Measurements from ENCODE around the gene ADAMTS9. TPM values are rescaled to one million over a fixed set of nuclear protein-coding genes. Genes with fewer than 3 reads are reported as not detected.

ADAMTS9 gene
- total and polyA plus RNA-seq, 2 experiments from 2014 or later, result 0.31 to 0.81 TPM

GRCh38 chr3:64518950-64519349 is 168.8 kb downstream of the ADAMTS9 start:
- no peaks in the 10 kb centered on the region; the same call in 1 of the 2 replicates for H3K36me3 ChIP-seq (ENCODE audit: insufficient read depth)
- Mint-ChIP-seq H3K4me3 (no peak overlapping the region), H3K9me3 (peaks cover 9% of the 10 kb centered on the region), H3K36me3 (ENCODE audit: low read depth) (peaks cover 3% of the 10 kb centered on the region; the same call in 2 of the 3 replicates), H3K27me3 (ENCODE audit: insufficient read depth, low read depth, poor library complexity) (no peaks in the 10 kb centered on the region), H3K27ac (no peak overlapping the region), H3K4me1 (peaks cover 2% of the 10 kb centered on the region; the same call in 1 of the 3 replicates)
- H3K4me1 ChIP-seq (ENCODE audit: insufficient read depth), result no peaks in the 10 kb centered on the region
- no peaks in the 10 kb centered on the region for H3K9me2 ChIP-seq (ENCODE audit: insufficient read depth)
- no peak overlapping the region for H3K4me3 ChIP-seq
- no peaks in the 10 kb centered on the region for H3K27me3 ChIP-seq (ENCODE audit: insufficient read depth)
- DNase-seq (ENCODE audit: low spot score) (no peak), ATAC-seq (no peak)
- TF ChIP-seq POLR2AphosphoS5 (IDR thresholded peaks at IDR 0.05; ENCODE audit: low read depth) (no peak), ZNF114 (CRISPR knock-in tag; IDR thresholded peaks at IDR 0.05) (no peak), ETS1 (IDR thresholded peaks at IDR 0.05) (no peak), ZNF462 (CRISPR knock-in tag; IDR thresholded peaks at IDR 0.05) (no peak), STAT1 (IDR thresholded peaks at IDR 0.05; ENCODE audit: unreplicated experiment) (no peak), CTCF (conservative IDR thresholded peaks at IDR 0.05; ENCODE audit: low read depth in 2 of 2) (no peak), JUNB (IDR thresholded peaks at IDR 0.05; ENCODE audit: unreplicated experiment) (no peak), ZNF331 (CRISPR knock-in tag; IDR thresholded peaks at IDR 0.05; ENCODE audit: low read depth) (no peak), EZH2phosphoT487 (IDR thresholded peaks at IDR 0.05; ENCODE audit: unreplicated experiment) (no peak), NANOG (IDR thresholded peaks at IDR 0.05; ENCODE audit: borderline replicate concordance) (no peak), CREB1 (CRISPR knock-in tag; IDR thresholded peaks at IDR 0.05; ENCODE audit: low read depth) (no peak), EZH2 (IDR thresholded peaks at IDR 0.05; ENCODE audit: low read depth, unreplicated experiment) (no peak)
- TF ChIP-seq, protein P1, sequence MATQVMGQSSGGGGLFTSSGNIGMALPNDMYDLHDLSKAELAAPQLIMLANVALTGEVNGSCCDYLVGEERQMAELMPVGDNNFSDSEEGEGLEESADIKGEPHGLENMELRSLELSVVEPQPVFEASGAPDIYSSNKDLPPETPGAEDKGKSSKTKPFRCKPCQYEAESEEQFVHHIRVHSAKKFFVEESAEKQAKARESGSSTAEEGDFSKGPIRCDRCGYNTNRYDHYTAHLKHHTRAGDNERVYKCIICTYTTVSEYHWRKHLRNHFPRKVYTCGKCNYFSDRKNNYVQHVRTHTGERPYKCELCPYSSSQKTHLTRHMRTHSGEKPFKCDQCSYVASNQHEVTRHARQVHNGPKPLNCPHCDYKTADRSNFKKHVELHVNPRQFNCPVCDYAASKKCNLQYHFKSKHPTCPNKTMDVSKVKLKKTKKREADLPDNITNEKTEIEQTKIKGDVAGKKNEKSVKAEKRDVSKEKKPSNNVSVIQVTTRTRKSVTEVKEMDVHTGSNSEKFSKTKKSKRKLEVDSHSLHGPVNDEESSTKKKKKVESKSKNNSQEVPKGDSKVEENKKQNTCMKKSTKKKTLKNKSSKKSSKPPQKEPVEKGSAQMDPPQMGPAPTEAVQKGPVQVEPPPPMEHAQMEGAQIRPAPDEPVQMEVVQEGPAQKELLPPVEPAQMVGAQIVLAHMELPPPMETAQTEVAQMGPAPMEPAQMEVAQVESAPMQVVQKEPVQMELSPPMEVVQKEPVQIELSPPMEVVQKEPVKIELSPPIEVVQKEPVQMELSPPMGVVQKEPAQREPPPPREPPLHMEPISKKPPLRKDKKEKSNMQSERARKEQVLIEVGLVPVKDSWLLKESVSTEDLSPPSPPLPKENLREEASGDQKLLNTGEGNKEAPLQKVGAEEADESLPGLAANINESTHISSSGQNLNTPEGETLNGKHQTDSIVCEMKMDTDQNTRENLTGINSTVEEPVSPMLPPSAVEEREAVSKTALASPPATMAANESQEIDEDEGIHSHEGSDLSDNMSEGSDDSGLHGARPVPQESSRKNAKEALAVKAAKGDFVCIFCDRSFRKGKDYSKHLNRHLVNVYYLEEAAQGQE (IDR thresholded peaks at IDR 0.05; ENCODE audit: unreplicated experiment), result no peak
- no peak overlapping the region for H2AFZ ChIP-seq
- H3K4me2 ChIP-seq, result no peak overlapping the region
- H4K20me1 ChIP-seq (replicated peaks; ENCODE audit: insufficient read depth), result no peaks in the 10 kb centered on the region
- H3K79me2 ChIP-seq (replicated peaks; ENCODE audit: insufficient read depth), result no peaks in the 10 kb centered on the region
- no peak overlapping the region for H3K27ac ChIP-seq (ENCODE audit: low read depth)
- no peaks in the 10 kb centered on the region for H3F3A ChIP-seq (replicated peaks; ENCODE audit: low read depth)
